Measurements from ENCODE around the gene SPOCK2. TPM values are rescaled to one million over a fixed set of nuclear protein-coding genes. Genes with fewer than 3 reads are reported as not detected.

The SPOCK2 gene
- total RNA-seq, 2 donors from 2014 or later, result 5.1 to 163 TPM

GRCh38 chr10:72107325-72108003, 19.1 kb upstream of the SPOCK2 start:
- TF ChIP-seq POLR2A (IDR thresholded peaks at IDR 0.05) (no peak), CTCF (IDR thresholded peaks at IDR 0.05) (no peak), POLR2AphosphoS5 (IDR thresholded peaks at IDR 0.05) (no peak)
- H3K27ac ChIP-seq, result no peak overlapping the region
- WGBS, result 58% methylated on average over 3 of the region's 3 CpGs

GRCh38 chr10:72106896-72107295, 18.5 kb upstream of the SPOCK2 start:
- Histone ChIP-seq H3K4me3 (no peak overlapping the region), H3K9me3 (no peaks in the 10 kb centered on the region), H3K36me3 (no peaks in the 10 kb centered on the region), H3K27me3 (replicated peaks; ENCODE audit: insufficient read depth) (no peaks in the 10 kb centered on the region), H3K4me1 (replicated peaks) (no peaks in the 10 kb centered on the region), H3K27ac (no peak overlapping the region)
- WGBS, result 82% methylated on average over 2 of the region's 2 CpGs
- intact Hi-C loops (cut with DNase I), result no loop called here
- TF ChIP-seq POLR2A (IDR thresholded peaks at IDR 0.05) (no peak), POLR2AphosphoS5 (IDR thresholded peaks at IDR 0.05) (no peak), CTCF (IDR thresholded peaks at IDR 0.05) (no peak)
- DNase-seq (ENCODE audit: low spot score), result no peak

More at GRCh38 chr10:72107325-72108003, 19.1 kb upstream of the SPOCK2 start:
- no peak overlapping the region for H3K4me3 ChIP-seq
- H3K4me1 ChIP-seq (replicated peaks), result no peaks in the 10 kb centered on the region
- H3K36me3 ChIP-seq, result no peaks in the 10 kb centered on the region
- intact Hi-C loops (cut with DNase I), result no loop called here
- no peak for DNase-seq (ENCODE audit: low spot score)
- no peaks in the 10 kb centered on the region for H3K27me3 ChIP-seq (replicated peaks; ENCODE audit: insufficient read depth)
- no peaks in the 10 kb centered on the region for H3K9me3 ChIP-seq

GRCh38 chr10:72106154-72106849, 18.0 kb upstream of the SPOCK2 start:
- WGBS, result 74% methylated on average over 2 of the region's 2 CpGs

GRCh38 chr10:72105710-72106109, 17.4 kb upstream of the SPOCK2 start:
- WGBS, result 90% methylated on average over 5 of the region's 5 CpGs
- Histone ChIP-seq H3K36me3 (no peaks in the 10 kb centered on the region), H3K27ac (no peak overlapping the region), H3K9me3 (no peaks in the 10 kb centered on the region), H3K4me3 (no peak overlapping the region), H3K27me3 (replicated peaks; ENCODE audit: insufficient read depth) (no peaks in the 10 kb centered on the region), H3K4me1 (replicated peaks) (no peaks in the 10 kb centered on the region)
- TF ChIP-seq POLR2A (IDR thresholded peaks at IDR 0.05) (no peak), POLR2AphosphoS5 (IDR thresholded peaks at IDR 0.05) (no peak), CTCF (IDR thresholded peaks at IDR 0.05) (no peak)
- no peak for DNase-seq (ENCODE audit: low spot score)
- intact Hi-C loops (cut with DNase I), result no loop called here

More at GRCh38 chr10:72106154-72106849, 18.0 kb upstream of the SPOCK2 start:
- Histone ChIP-seq H3K27ac (no peak overlapping the region), H3K4me1 (replicated peaks) (no peaks in the 10 kb centered on the region), H3K4me3 (no peak overlapping the region), H3K9me3 (no peaks in the 10 kb centered on the region), H3K36me3 (no peaks in the 10 kb centered on the region), H3K27me3 (replicated peaks; ENCODE audit: insufficient read depth) (no peaks in the 10 kb centered on the region)
- TF ChIP-seq POLR2A (IDR thresholded peaks at IDR 0.05) (no peak), CTCF (IDR thresholded peaks at IDR 0.05) (no peak), POLR2AphosphoS5 (IDR thresholded peaks at IDR 0.05) (no peak)
- DNase-seq (ENCODE audit: low spot score), result no peak
- intact Hi-C loops (cut with DNase I), result no loop called here

- Histone ChIP-seq H3K9me3 (no peaks in the 10 kb centered on the region), H3K4me1 (replicated peaks) (no peaks in the 10 kb centered on the region), H3K27me3 (replicated peaks; ENCODE audit: insufficient read depth) (no peaks in the 10 kb centered on the region), H3K36me3 (no peaks in the 10 kb centered on the region), H3K27ac (no peak overlapping the region), H3K4me3 (no peak overlapping the region)
- no peak for DNase-seq (ENCODE audit: low spot score)
- TF ChIP-seq POLR2A (IDR thresholded peaks at IDR 0.05), result no peak
- no peak for TF ChIP-seq CTCF (IDR thresholded peaks at IDR 0.05)
- TF ChIP-seq POLR2AphosphoS5 (IDR thresholded peaks at IDR 0.05), result no peak
- intact Hi-C loops (cut with DNase I), result no loop called here
- 97% methylated on average over 9 of the region's 9 CpGs for WGBS
Measured at GRCh38 chr10:72105098-72105475, 16.7 kb upstream of the SPOCK2 start.

Data from prostate gland (tissue), 2 donors.